Body of pancreas (tissue), 4 donors: ENCODE results near the gene C1orf116. TPM values are rescaled to one million over a fixed set of nuclear protein-coding genes. Genes with fewer than 3 reads are reported as not detected.
A peak's percentile ranks its signal among the peaks of the same experiment; 100 is the strongest.

ENCODE experiments used
- ATAC-seq: fragments of 150-250 bp; one replicate; pipeline ENCODE4 v1.9.1; 2016
- DNase-seq, 4 donors: peaks; one replicate each; pipeline ENCODE4 v3.0.0-alpha.2; 2019
- H3K27ac ChIP-seq, 4 donors: fragments of 200-600 bp; sonication (generic); 1 replicate in 3 of 4; 2 replicates in 1 of 4; pipeline versions ENCODE4 v1.5.1 to v1.6.1; 2016 to 2019; ENCODE audit warnings: mild to moderate bottlenecking in 1 of 4, mixed read lengths in 1 of 4, moderate library complexity in 1 of 4
- H3K27me3 ChIP-seq, 2 donors: fragments of 200-600 bp; sonication (generic); one replicate each; pipeline ENCODE4 v1.6.0; 2016; ENCODE audit warnings: mild to moderate bottlenecking in 1 of 2
- H3K36me3 ChIP-seq, 2 donors: fragments of 200-600 bp; sonication (generic); replicated peaks in 1 of 2; 2 replicates each; pipeline ENCODE4 v1.5.1; 2016; ENCODE audit warnings: low read depth in 2 of 2; ENCODE audit not compliant: insufficient read depth in 1 of 2
- H3K4me1 ChIP-seq: fragments of 200-600 bp; sonication (generic); one replicate; pipeline ENCODE4 v1.6.0; 2016
- H3K4me3 ChIP-seq, 2 donors: fragments of 200-600 bp; sonication (generic); 1 replicate in 1 of 2; 2 replicates in 1 of 2; pipeline ENCODE4 v1.5.1; 2016 to 2019
- H3K9me3 ChIP-seq, 3 donors: fragments of 200-600 bp; sonication (generic); 1 replicate in 2 of 3; 2 replicates in 1 of 3; pipeline ENCODE4 v1.5.1; 2016
- POLR2A ChIP-seq, 3 donors: fragments of 450-650 bp; IDR thresholded peaks; one replicate each; pipeline ENCODE4 v1.6.1; 2016; ENCODE audit warnings: antibody characterized with exemption in 3 of 3, mild to moderate bottlenecking in 2 of 3
- WGBS, 2 donors: methylation state at CpG; one replicate each; pipeline ENCODE4 v1.1.5; 2017; 5-methylcytosine and 5-hydroxymethylcytosine counted together
- intact Hi-C: fragments of 100-400 bp; cut with DNase I; formaldehyde crosslinking; loops from one replicate; pipeline ENCODE4 v1.15.1; 2023
- total RNA-seq, 2 donors: library from RNA; depleted of rRNA; stranded (reverse); fragments of >200 nt; gene quantifications; one replicate each; pipeline ENCODE4 v1.1.0, GENCODE V29; 2016
- TF ChIP-seq, protein P1 (sequence below), 7 experiments: fragments of 450-650 bp in 4 of 7; fragments of 200-600 bp in 3 of 7; sonication (generic) in 3 of 7; IDR thresholded peaks; one replicate each; pipeline ENCODE4 v1.5.1; 2016 to 2019; ENCODE audit warnings: antibody characterized with exemption in 7 of 7

The C1orf116 gene
- total RNA-seq, 2 donors from 2014 or later, result 11.2 to 23.3 TPM

DNA sequence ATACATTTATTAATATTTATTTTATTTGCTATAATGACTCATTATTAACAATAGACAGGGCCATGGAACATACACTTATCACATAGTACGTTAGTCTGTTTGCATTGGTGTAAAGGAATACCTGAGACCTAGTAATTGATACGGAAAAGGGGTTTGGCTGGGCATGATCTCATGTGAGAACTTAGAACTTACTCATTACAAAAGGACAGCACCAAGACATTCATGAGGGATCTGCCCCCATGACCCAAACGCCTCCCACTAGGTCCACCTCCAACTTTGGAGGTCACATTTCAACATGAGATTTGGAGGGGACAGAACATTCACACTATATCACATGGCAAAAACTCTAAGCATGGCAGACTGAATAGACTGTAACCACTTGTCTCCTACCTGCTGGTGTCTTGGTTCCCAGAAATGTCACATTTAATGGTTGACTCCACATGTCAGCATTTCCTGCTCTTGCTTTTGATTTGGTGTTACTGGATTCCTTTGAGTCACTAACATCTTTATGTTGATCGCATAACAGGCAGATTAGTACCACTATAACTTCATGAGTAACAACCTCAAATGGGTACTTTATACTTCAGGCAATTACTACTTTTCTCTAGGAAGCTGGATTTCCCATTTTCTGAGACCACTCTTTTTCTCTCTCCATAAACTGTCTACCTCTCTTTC is 3.5 kb upstream of the C1orf116 start:
- Histone ChIP-seq H3K9me3 (no peaks in the 10 kb centered on the region), H3K4me3 (no peak overlapping the region), H3K27ac (no peak overlapping the region), H3K36me3 (no peaks in the 10 kb centered on the region), H3K27me3 (no peaks in the 10 kb centered on the region), H3K4me1 (peaks cover 36% of the 10 kb centered on the region)
- intact Hi-C loops, result no loop called here
- ATAC-seq (no peak), DNase-seq (no peak)
- 73 to 78% methylated on average over 4 of the region's 4 CpGs for WGBS, 2 donors
- TF ChIP-seq, protein P1, sequence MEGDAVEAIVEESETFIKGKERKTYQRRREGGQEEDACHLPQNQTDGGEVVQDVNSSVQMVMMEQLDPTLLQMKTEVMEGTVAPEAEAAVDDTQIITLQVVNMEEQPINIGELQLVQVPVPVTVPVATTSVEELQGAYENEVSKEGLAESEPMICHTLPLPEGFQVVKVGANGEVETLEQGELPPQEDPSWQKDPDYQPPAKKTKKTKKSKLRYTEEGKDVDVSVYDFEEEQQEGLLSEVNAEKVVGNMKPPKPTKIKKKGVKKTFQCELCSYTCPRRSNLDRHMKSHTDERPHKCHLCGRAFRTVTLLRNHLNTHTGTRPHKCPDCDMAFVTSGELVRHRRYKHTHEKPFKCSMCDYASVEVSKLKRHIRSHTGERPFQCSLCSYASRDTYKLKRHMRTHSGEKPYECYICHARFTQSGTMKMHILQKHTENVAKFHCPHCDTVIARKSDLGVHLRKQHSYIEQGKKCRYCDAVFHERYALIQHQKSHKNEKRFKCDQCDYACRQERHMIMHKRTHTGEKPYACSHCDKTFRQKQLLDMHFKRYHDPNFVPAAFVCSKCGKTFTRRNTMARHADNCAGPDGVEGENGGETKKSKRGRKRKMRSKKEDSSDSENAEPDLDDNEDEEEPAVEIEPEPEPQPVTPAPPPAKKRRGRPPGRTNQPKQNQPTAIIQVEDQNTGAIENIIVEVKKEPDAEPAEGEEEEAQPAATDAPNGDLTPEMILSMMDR (IDR thresholded peaks at IDR 0.05), result no peak
- no peak for TF ChIP-seq POLR2A (IDR thresholded peaks at IDR 0.05)

DNA sequence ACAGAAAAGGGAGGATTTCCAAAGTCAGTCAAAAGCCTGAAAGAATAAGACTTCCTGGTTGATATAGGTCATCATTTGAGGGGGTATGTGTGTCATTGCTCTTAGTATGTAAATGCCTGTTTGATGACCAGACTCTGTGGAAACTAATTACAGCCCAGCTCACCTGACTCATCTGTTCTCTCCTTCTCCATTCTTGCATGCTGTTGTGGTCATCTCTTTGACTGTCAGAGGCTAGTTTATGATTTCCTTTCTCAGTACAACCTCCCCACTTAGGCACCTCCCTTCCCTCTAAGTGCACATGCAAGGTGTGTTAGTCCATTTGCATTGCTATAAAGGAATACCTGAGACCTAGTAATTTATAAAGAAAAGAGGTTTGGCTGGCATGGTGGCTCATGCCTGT is 2.4 kb upstream of the C1orf116 start:
- Histone ChIP-seq H3K9me3 (no peaks in the 10 kb centered on the region), H3K4me1 (peaks cover 42% of the 10 kb centered on the region), H3K36me3 (no peaks in the 10 kb centered on the region), H3K27ac (no peak overlapping the region), H3K27me3 (no peaks in the 10 kb centered on the region), H3K4me3 (no peak overlapping the region)
- DNase-seq (no peak), ATAC-seq (no peak)
- no peak for TF ChIP-seq POLR2A (IDR thresholded peaks at IDR 0.05)
- TF ChIP-seq, protein P1 (IDR thresholded peaks at IDR 0.05), result no peak
- intact Hi-C loops, result no loop called here

DNA sequence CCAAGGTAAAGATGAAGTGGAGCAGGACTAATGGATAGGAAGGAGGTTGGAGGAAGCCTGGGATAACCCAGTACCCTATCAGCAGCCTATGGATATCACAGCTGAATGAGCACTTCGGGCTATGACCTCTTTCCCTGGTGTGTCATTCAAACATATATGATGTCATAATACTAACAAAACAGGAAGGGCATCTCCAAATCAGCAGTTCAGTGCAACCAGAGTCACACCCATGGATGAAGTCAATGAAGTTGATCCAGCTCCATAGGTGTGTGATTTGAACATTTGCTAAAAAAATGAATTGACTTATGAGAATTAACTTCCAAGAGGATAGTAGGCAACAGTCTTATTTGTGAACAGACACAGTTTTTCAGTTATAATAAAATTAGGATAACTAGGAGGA is 1.7 kb upstream of the C1orf116 start:
- no peak for TF ChIP-seq POLR2A (IDR thresholded peaks at IDR 0.05)
- TF ChIP-seq, protein P1 (IDR thresholded peaks at IDR 0.05), result no peak
- Histone ChIP-seq H3K4me1 (peaks cover 43% of the 10 kb centered on the region), H3K4me3 (no peak overlapping the region), H3K27me3 (no peaks in the 10 kb centered on the region), H3K9me3 (no peaks in the 10 kb centered on the region), H3K27ac (peak overlapping the region in 1 of 4 donors; percentile 91), H3K36me3 (no peaks in the 10 kb centered on the region)
- intact Hi-C loops, result no loop called here
- DNase-seq (no peak), ATAC-seq (no peak)
- 63 to 65% methylated on average over 1 of the region's 1 CpG for WGBS, 2 donors

DNA sequence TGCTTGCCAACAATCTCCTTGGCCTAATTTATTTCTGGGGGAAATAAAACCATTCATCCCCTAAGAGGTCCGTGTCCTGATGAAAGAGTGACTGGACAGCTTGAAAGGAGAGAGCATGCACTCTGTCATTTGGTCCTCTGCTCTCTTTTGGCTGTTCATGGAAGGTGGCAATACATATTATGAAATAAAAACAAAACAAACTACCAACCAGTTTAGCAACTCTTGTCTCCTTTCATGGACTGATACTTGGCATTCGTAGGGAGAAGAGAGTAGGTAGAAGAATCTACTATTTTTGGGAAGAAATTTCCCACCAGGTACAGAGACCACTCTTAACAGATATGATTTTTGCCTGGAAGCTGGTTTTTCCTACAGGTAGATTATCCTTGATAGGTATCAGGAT is 746 bp upstream of the C1orf116 start:
- H3K9me3 ChIP-seq, result no peaks in the 10 kb centered on the region
- no peak for TF ChIP-seq POLR2A (IDR thresholded peaks at IDR 0.05)
- TF ChIP-seq, protein P1 (IDR thresholded peaks at IDR 0.05), result no peak
- ATAC-seq (no peak), DNase-seq (no peak)
- no peaks in the 10 kb centered on the region for H3K36me3 ChIP-seq
- no peaks in the 10 kb centered on the region for H3K27me3 ChIP-seq
- 22 to 34% methylated on average over 2 of the region's 2 CpGs for WGBS, 2 donors
- H3K4me1 ChIP-seq, result peaks cover 46% of the 10 kb centered on the region
- H3K4me3 ChIP-seq, result no peak overlapping the region
- intact Hi-C loops, result no loop called here
- H3K27ac ChIP-seq, result peak overlapping the region; percentile 87 to 92 (median 90)
